ENCODE results near the gene PDZD4. TPM values are rescaled to one million over a fixed set of nuclear protein-coding genes. Genes with fewer than 3 reads are reported as not detected.

PDZD4 gene
- total RNA-seq, 4 donors from 2014 or later, result 1.9 to 2.6 (median 2.2) TPM

GRCh38 chrX:153863251-153863991 is 33.1 kb upstream of the PDZD4 start:
- ATAC-seq (ENCODE audit: low FRiP score) (no peak), DNase-seq (ENCODE audit: low spot score) (no peak)
- TF ChIP-seq CTCF (IDR thresholded peaks at IDR 0.05), result no peak

- no peak for ATAC-seq (ENCODE audit: low FRiP score)
- no peak for TF ChIP-seq CTCF (IDR thresholded peaks at IDR 0.05)
- DNase-seq (ENCODE audit: low spot score), result no peak
These were observed 32.3 kb upstream of the PDZD4 start for GRCh38 chrX:153862369-153863250.

- no peak for DNase-seq (ENCODE audit: low spot score)
- ATAC-seq (ENCODE audit: low FRiP score), result no peak
- no peak for TF ChIP-seq CTCF (IDR thresholded peaks at IDR 0.05)
These were observed 31.5 kb upstream of the PDZD4 start for GRCh38 chrX:153861733-153862310.

GRCh38 chrX:153861151-153861550 is 30.8 kb upstream of the PDZD4 start:
- no peak for TF ChIP-seq CTCF (IDR thresholded peaks at IDR 0.05)
- DNase-seq (ENCODE audit: low spot score) (no peak), ATAC-seq (ENCODE audit: low FRiP score) (no peak)

- TF ChIP-seq CTCF (IDR thresholded peaks at IDR 0.05), result no peak
- ATAC-seq (ENCODE audit: low FRiP score) (no peak), DNase-seq (ENCODE audit: low spot score) (peak; percentile 7)
These were observed 27.1 kb upstream of the PDZD4 start for GRCh38 chrX:153857348-153857903.

GRCh38 chrX:153854702-153855101 is 24.4 kb upstream of the PDZD4 start:
- ATAC-seq (ENCODE audit: low FRiP score) (no peak), DNase-seq (ENCODE audit: low spot score) (no peak)
- TF ChIP-seq CTCF (IDR thresholded peaks at IDR 0.05), result no peak
